Ureter (tissue), 1 donor: ENCODE results near the gene PTGS2. TPM values are rescaled to one million over a fixed set of nuclear protein-coding genes. Genes with fewer than 3 reads are reported as not detected.

Source experiments
- total RNA-seq: library from RNA; stranded (reverse); gene quantifications from one replicate; pipeline ENCODE4 v1.2.4, GENCODE V29; 2023
- donor health status: DM: yes; HTN: yes; CAD: no.

PTGS2 gene
- total RNA-seq, 1 donor from 2014 or later, result 16.0 TPM

Other genes starting within 250 kb of the PTGS2 start
- gene PDC, start 219.3 kb downstream of the PTGS2 start, total RNA-seq, result not detected
- gene PLA2G4A, start 148.5 kb upstream of the PTGS2 start, total RNA-seq, result 45.3 TPM